Type B pancreatic cell (in vitro differentiated cells): Measurements from ENCODE around the gene PRAF2. TPM values are rescaled to one million over a fixed set of nuclear protein-coding genes. Genes with fewer than 3 reads are reported as not detected.

Experiments
- DNase-seq: peaks from one replicate; pipeline ENCODE4 v3.0.0; 2021; ENCODE audit warnings: mixed read lengths; ENCODE audit not compliant: unreplicated experiment; ENCODE audit errors: extremely low spot score
- H3K27ac Mint-ChIP-seq: 2 replicates; pipeline ENCODE4 v1.8.0; 2021; ENCODE audit warnings: mild to moderate bottlenecking, mixed read lengths
- H3K27me3 Mint-ChIP-seq: 2 replicates; pipeline ENCODE4 v1.8.0; 2021; ENCODE audit warnings: mixed read lengths
- H3K36me3 Mint-ChIP-seq: 2 replicates; pipeline ENCODE4 v1.8.0; 2021; ENCODE audit warnings: mixed read lengths
- H3K4me1 Mint-ChIP-seq: one replicate; pipeline ENCODE4 v1.8.0; 2021; ENCODE audit warnings: mixed read lengths; ENCODE audit not compliant: unreplicated experiment
- H3K4me3 Mint-ChIP-seq: 2 replicates; pipeline ENCODE4 v1.8.0; 2021; ENCODE audit warnings: mild to moderate bottlenecking, mixed read lengths
- H3K9me3 Mint-ChIP-seq: 2 replicates; pipeline ENCODE4 v1.8.0; 2021; ENCODE audit warnings: mixed read lengths
- long read RNA-seq: library from polyadenylated mRNA; unstranded; transcript quantifications from one replicate; pipeline ENCODE4 v2.0.0, GENCODE V29; 2020
- total RNA-seq: library from RNA; stranded (reverse); gene quantifications from 2 replicates; pipeline ENCODE4 v1.2.1, GENCODE V29; 2021; ENCODE audit warnings: low replicate concordance
- TF ChIP-seq, protein P1 (sequence below): fragments of 200-600 bp; sonication (generic); conservative IDR thresholded peaks from 2 replicates; pipeline ENCODE4 v1.5.0; 2021; ENCODE audit warnings: antibody characterized with exemption, mild to moderate bottlenecking

Gene PRAF2, protein sequence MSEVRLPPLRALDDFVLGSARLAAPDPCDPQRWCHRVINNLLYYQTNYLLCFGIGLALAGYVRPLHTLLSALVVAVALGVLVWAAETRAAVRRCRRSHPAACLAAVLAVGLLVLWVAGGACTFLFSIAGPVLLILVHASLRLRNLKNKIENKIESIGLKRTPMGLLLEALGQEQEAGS
- total RNA-seq = 10.0 and 29.7 TPM in 2 replicates
- long read RNA-seq, partial matches to known transcripts = 0 of 1 reads
- long read RNA-seq, other reads (novel, unspliced or antisense) = 1 of 1 reads

DNA sequence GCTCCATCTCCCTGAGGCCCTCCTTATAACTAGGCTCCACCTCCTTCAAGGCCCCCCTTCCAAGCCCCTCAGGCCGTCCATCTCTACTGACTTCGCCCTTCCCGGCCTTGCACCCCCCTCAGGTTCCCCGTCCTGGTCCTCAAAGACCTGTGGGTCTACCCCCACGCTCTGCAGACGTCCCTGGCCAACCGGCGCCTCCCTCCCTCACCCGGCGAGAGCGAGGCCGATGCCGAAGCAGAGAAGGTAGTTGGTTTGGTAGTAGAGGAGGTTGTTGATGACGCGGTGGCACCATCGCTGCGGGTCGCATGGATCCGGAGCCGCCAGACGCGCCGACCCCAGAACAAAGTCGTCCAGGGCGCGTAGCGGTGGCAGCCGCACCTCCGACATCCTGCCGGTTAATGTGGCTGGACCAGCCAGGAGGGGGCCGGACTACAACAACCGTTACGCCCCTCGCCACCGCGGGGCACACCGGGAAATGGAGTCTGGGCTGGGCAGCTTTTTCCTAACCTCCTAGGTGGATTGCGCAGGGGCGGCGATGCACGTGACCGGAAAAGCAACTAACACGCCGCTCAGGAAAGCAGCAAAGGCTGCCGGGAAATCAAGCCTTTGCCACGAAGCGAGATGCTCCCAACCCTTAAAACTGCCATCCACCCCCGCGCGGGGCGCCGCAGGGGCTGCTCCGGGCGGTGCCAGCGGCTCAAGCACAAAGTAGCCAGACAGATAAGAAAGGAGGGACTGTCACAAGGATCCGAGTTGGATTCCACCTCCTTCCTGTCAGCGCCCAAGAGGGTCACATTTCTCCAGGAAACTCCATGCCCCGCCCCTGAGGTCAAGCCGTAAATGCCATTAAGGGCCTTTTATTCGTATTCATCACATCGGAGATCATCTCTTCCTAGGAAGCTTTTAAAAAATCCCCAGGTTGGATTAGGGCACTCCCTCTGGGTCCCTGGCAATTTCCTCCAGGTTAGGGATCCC, at the start of gene PRAF2:
TSS of gene PRAF2 (minus strand) at position 402 of the 975 bp plus-strand sequence. CDS start at position 387, 15 bp downstream.
- H3K9me3 Mint-ChIP-seq = no peaks in the 10 kb centered on the region
- H3K4me1 Mint-ChIP-seq = peaks cover 4% of the 10 kb centered on the region

DNA sequence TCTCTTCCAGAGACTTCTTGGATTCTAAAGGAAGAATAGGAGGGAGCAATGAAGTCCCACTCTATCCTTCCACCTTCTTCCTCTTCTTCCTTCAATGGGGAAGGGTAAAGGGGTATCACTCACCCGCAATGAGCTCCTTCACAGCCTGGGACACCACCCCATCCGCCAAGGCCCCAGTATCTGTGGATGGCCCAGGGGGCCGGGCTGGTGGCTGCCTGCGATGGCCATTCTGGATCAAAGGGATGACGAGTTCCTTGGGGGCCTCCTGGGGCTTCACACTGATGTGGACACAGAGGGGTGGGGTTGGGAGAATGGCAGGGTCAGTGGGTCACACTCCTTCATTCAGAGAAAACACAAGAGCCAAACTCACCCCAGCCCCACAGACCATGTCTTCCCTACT, 48.7 kb upstream of the PRAF2 start:
- H3K9me3 Mint-ChIP-seq = no peaks in the 10 kb centered on the region
- no peak for DNase-seq
- TF ChIP-seq, protein P1, sequence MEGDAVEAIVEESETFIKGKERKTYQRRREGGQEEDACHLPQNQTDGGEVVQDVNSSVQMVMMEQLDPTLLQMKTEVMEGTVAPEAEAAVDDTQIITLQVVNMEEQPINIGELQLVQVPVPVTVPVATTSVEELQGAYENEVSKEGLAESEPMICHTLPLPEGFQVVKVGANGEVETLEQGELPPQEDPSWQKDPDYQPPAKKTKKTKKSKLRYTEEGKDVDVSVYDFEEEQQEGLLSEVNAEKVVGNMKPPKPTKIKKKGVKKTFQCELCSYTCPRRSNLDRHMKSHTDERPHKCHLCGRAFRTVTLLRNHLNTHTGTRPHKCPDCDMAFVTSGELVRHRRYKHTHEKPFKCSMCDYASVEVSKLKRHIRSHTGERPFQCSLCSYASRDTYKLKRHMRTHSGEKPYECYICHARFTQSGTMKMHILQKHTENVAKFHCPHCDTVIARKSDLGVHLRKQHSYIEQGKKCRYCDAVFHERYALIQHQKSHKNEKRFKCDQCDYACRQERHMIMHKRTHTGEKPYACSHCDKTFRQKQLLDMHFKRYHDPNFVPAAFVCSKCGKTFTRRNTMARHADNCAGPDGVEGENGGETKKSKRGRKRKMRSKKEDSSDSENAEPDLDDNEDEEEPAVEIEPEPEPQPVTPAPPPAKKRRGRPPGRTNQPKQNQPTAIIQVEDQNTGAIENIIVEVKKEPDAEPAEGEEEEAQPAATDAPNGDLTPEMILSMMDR = no peak

More for the DNA sequence above, at the start of gene PRAF2:
- H3K27me3 Mint-ChIP-seq = no peaks in the 10 kb centered on the region
- H3K4me3 Mint-ChIP-seq = peak within 1 kb of the TSS; percentile 86
- TF ChIP-seq, protein P1 = no peak
- peak; percentile 89 for DNase-seq
- H3K27ac Mint-ChIP-seq = peak within 1 kb of the TSS; percentile 63
- H3K36me3 Mint-ChIP-seq = no peaks in the 10 kb centered on the region

DNA sequence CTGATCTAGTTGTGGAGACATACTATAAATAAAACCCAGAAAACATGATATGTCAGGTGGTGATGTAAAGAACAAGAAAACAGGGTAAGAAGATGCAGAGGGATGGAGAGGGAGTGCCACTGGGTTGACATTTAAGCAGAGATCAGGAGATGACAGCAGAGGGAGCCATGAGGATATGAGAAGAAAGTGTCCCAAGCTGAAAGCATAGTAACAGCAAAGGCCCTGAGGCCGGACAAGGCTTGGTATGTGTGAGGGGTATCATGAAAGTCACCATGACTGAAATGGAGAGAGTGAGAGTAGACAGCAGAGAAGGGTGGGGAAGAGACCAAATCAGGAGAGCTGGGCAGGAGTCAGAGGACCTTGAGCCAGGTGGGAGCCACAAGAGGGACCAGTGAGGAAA, 46.3 kb upstream of the PRAF2 start:
- TF ChIP-seq, protein P1 = no peak
- peak overlapping the region; percentile 17 for H3K27ac Mint-ChIP-seq
- H3K36me3 Mint-ChIP-seq = peaks cover 16% of the 10 kb centered on the region
- H3K4me3 Mint-ChIP-seq = peak overlapping the region; percentile 52
- peaks cover 9% of the 10 kb centered on the region for H3K4me1 Mint-ChIP-seq
- no peaks in the 10 kb centered on the region for H3K27me3 Mint-ChIP-seq
- no peak for DNase-seq
- no peaks in the 10 kb centered on the region for H3K9me3 Mint-ChIP-seq

More for the DNA sequence above, 48.7 kb upstream of the PRAF2 start:
- Mint-ChIP-seq H3K36me3 (peaks cover 12% of the 10 kb centered on the region), H3K27me3 (no peaks in the 10 kb centered on the region), H3K4me3 (peak overlapping the region; percentile 97), H3K27ac (no peak overlapping the region), H3K4me1 (peaks cover 9% of the 10 kb centered on the region)

DNA sequence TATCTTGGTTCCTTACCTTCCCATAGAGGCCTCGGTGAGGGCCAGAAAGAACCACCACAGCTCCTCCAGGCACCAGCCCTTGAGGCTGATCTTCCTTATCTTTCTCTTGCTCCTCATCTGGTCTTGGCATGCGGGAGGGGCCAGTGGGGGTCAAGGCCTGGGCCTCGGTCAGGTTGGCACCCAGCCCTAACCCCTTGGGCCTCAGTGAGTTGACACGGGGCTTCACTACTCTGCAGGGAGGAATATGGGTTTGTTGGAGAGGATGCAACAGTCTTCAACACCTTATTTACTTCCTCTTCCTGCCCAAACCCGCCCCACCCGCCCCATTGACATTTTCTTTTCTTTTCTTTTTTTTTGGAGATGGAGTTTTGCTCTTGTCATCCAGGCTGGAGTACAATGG, 43.8 kb upstream of the PRAF2 start:
- DNase-seq = no peak
- Mint-ChIP-seq H3K27ac (no peak overlapping the region), H3K4me3 (no peak overlapping the region), H3K27me3 (no peaks in the 10 kb centered on the region), H3K36me3 (peaks cover 8% of the 10 kb centered on the region), H3K9me3 (no peaks in the 10 kb centered on the region), H3K4me1 (no peaks in the 10 kb centered on the region)
- TF ChIP-seq, protein P1 = no peak

DNA sequence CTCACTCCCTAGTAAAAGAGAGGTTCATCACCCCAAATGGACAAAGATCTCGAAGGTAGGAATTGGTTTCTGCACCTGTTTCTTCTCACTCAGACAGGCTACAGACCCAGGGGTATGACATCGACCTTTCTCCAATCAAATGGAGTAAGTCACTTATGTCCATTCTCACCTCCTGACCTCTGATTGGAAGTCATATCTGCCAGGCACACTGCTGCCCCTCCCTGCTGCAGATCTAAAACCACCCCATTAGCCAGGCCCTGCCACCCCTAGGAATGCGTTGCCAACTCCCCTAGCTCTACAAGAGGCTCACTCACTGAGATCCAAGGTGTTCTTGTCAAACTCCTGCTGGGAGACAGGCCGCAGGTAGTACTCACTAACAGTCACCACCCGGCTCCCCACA, 42.9 kb upstream of the PRAF2 start:
- Mint-ChIP-seq H3K4me1 (no peaks in the 10 kb centered on the region), H3K9me3 (no peaks in the 10 kb centered on the region), H3K36me3 (peaks cover 13% of the 10 kb centered on the region), H3K27ac (no peak overlapping the region), H3K27me3 (no peaks in the 10 kb centered on the region), H3K4me3 (no peak overlapping the region)
- no peak for DNase-seq
- TF ChIP-seq, protein P1 = no peak
